ENCODE data around the gene SWI5.

The SWI5 gene

GRCh38 chr9:128253991-128254346 lies 22.1 kb upstream of the SWI5 start:
- TF ChIP-seq, protein P1, sequence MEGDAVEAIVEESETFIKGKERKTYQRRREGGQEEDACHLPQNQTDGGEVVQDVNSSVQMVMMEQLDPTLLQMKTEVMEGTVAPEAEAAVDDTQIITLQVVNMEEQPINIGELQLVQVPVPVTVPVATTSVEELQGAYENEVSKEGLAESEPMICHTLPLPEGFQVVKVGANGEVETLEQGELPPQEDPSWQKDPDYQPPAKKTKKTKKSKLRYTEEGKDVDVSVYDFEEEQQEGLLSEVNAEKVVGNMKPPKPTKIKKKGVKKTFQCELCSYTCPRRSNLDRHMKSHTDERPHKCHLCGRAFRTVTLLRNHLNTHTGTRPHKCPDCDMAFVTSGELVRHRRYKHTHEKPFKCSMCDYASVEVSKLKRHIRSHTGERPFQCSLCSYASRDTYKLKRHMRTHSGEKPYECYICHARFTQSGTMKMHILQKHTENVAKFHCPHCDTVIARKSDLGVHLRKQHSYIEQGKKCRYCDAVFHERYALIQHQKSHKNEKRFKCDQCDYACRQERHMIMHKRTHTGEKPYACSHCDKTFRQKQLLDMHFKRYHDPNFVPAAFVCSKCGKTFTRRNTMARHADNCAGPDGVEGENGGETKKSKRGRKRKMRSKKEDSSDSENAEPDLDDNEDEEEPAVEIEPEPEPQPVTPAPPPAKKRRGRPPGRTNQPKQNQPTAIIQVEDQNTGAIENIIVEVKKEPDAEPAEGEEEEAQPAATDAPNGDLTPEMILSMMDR (conservative IDR thresholded peaks at IDR 0.05; ENCODE audit: low read depth, low read length), result no peak
- Histone ChIP-seq H2AFZ (ENCODE audit: low read depth) (no peak overlapping the region), H3K27ac (no peak overlapping the region), H3K79me2 (ENCODE audit: insufficient read depth, low read depth) (no peaks in the 10 kb centered on the region), H3K4me2 (no peak overlapping the region), H3K4me3 (IDR thresholded peaks at IDR 0.05; ENCODE audit: insufficient read depth, low read depth, low read length) (no peak overlapping the region), H4K20me1 (ENCODE audit: insufficient read depth) (no peaks in the 10 kb centered on the region), H3K9ac (no peak overlapping the region), H3K36me3 (ENCODE audit: insufficient read depth) (no peaks in the 10 kb centered on the region), H3K4me1 (ENCODE audit: low read depth, poor library complexity, severe bottlenecking) (peaks cover 5% of the 10 kb centered on the region), H3K27me3 (ENCODE audit: insufficient read depth, low read depth) (peaks cover 9% of the 10 kb centered on the region; the same call in 1 of the 2 replicates)

DNA sequence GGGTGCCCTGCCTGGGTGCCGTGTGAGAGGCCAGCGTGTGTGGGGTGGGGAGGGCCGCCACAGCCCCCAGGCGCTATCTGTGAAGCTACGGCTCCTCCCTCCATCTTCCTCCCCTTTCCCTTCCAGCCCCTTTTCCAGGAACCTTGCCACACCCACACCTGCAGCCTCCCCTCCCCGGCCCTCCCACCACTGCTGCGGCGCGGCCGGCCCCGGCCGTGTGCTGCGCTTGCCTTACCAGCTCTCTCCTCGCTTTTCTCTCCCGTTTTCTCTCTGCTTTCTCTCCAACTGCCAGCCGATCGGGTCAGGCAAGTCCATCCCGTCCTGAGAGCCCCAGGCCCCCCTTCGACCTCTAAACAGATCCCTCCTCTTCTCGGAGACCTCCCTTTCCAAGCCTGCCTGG lies 21.7 kb upstream of the SWI5 start:
- Histone ChIP-seq H3K27ac (no peak overlapping the region), H3K4me1 (ENCODE audit: low read depth, poor library complexity, severe bottlenecking) (peaks cover 5% of the 10 kb centered on the region), H3K9ac (no peak overlapping the region), H3K36me3 (ENCODE audit: insufficient read depth) (no peaks in the 10 kb centered on the region), H3K4me3 (IDR thresholded peaks at IDR 0.05; ENCODE audit: insufficient read depth, low read depth, low read length) (no peak overlapping the region), H2AFZ (ENCODE audit: low read depth) (no peak overlapping the region), H4K20me1 (ENCODE audit: insufficient read depth) (no peaks in the 10 kb centered on the region), H3K4me2 (no peak overlapping the region), H3K27me3 (ENCODE audit: insufficient read depth, low read depth) (peaks cover 9% of the 10 kb centered on the region; the same call in 1 of the 2 replicates), H3K79me2 (ENCODE audit: insufficient read depth, low read depth) (no peaks in the 10 kb centered on the region)
- TF ChIP-seq, protein P1 (conservative IDR thresholded peaks at IDR 0.05; ENCODE audit: low read depth, low read length), result no peak

DNA sequence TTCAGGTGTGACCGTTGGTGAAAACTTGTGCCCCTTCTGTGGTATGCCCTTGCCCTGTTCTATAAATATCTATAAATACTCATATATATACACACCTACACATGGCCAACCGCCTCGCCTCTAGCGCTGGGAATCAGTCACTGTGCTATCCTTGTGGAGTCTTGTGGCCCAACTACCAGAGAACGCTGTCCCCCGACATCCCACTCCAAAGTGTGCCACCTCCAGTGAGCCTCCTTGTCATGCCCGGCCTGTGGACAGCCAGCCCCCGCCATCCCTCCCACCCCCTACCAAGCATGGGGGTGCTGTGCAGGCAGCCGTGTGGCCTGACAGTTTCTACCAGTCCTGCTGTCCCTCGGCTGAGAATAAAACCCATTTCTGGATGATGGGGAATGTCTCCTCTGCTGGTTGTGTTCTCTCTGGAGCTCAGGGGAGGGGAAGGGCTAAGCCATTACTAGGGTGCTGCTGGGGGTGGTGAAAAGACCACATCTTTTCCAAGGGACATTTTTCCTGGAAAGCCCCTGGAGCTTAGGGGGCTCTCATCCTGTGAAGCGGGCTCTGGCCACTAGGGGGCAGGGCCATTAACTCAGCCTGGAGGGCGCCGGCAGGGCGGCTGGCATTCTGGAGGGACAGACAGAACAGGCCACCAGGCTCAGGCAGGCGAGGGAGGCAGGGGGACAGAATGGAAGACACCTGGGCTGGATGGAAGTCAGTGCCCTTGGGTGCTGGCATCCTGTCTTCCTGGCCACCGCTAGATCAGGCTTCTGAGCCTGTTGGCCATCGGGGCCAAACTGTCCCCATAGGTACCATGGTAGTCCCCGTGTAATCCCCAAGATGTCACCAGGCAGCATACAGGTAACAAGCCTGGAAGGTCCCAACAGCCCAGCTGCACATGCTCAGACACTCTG lies 21.0 kb upstream of the SWI5 start:
- TF ChIP-seq, protein P1 (conservative IDR thresholded peaks at IDR 0.05; ENCODE audit: low read depth, low read length), result peak; percentile 94
- Histone ChIP-seq H2AFZ (ENCODE audit: low read depth) (no peak overlapping the region), H3K27me3 (ENCODE audit: insufficient read depth, low read depth) (0 out of 2 replicates have a peak, but pooled peaks cover 5% of the 10 kb centered on the region), H3K4me2 (no peak overlapping the region), H4K20me1 (ENCODE audit: insufficient read depth) (no peaks in the 10 kb centered on the region), H3K27ac (no peak overlapping the region), H3K36me3 (ENCODE audit: insufficient read depth) (no peaks in the 10 kb centered on the region), H3K9ac (no peak overlapping the region), H3K4me1 (ENCODE audit: low read depth, poor library complexity, severe bottlenecking) (no peaks in the 10 kb centered on the region), H3K4me3 (IDR thresholded peaks at IDR 0.05; ENCODE audit: insufficient read depth, low read depth, low read length) (no peak overlapping the region), H3K79me2 (ENCODE audit: insufficient read depth, low read depth) (no peaks in the 10 kb centered on the region)

- Histone ChIP-seq H3K4me2 (no peak overlapping the region), H4K20me1 (ENCODE audit: insufficient read depth) (no peaks in the 10 kb centered on the region), H3K9ac (no peak overlapping the region), H3K36me3 (ENCODE audit: insufficient read depth) (no peaks in the 10 kb centered on the region), H3K27me3 (ENCODE audit: insufficient read depth, low read depth) (no peaks in the 10 kb centered on the region), H3K4me3 (IDR thresholded peaks at IDR 0.05; ENCODE audit: insufficient read depth, low read depth, low read length) (no peak overlapping the region), H3K79me2 (ENCODE audit: insufficient read depth, low read depth) (no peaks in the 10 kb centered on the region), H2AFZ (ENCODE audit: low read depth) (no peak overlapping the region), H3K4me1 (ENCODE audit: low read depth, poor library complexity, severe bottlenecking) (no peaks in the 10 kb centered on the region), H3K27ac (no peak overlapping the region)
- TF ChIP-seq, protein P1 (conservative IDR thresholded peaks at IDR 0.05; ENCODE audit: low read depth, low read length), result no peak
Observed at GRCh38 chr9:128257086-128257825, 18.8 kb upstream of the SWI5 start.
